ENCODE measurements around the gene E2F3. TPM values are rescaled to one million over a fixed set of nuclear protein-coding genes. Genes with fewer than 3 reads are reported as not detected.
"Not testable (repeated sequence)": the region's sequence is repeated elsewhere in the genome, so short reads cannot be mapped to it uniquely, and the experiment has no call there.

E2F3 gene
- total RNA-seq, 2 experiments from 2014 or later = 29.0 to 31.1 TPM

GRCh38 chr6:20447157-20447556 is 45.5 kb downstream of the E2F3 start:
- Mint-ChIP-seq H3K4me1 (peaks cover 6% of the 10 kb centered on the region), H3K36me3 (peaks cover 49% of the 10 kb centered on the region), H3K27me3 (no peaks in the 10 kb centered on the region), H3K9me3 (ENCODE audit: low read depth) (peaks cover 2% of the 10 kb centered on the region), H3K4me3 (no peak overlapping the region), H3K27ac (no peak overlapping the region)
- DNase-seq = no peak
- no peak for ATAC-seq
- CTCF ChIA-PET = no interaction called here

GRCh38 chr6:20447581-20448132 is 46.0 kb downstream of the E2F3 start:
- no peaks in the 10 kb centered on the region for H3K27me3 Mint-ChIP-seq
- peaks cover 6% of the 10 kb centered on the region for H3K4me1 Mint-ChIP-seq
- CTCF ChIA-PET = no interaction called here
- H3K36me3 Mint-ChIP-seq = peaks cover 46% of the 10 kb centered on the region
- peaks cover 2% of the 10 kb centered on the region for H3K9me3 Mint-ChIP-seq (ENCODE audit: low read depth)
- H3K4me3 Mint-ChIP-seq = no peak overlapping the region
- no peak overlapping the region for H3K27ac Mint-ChIP-seq
- ATAC-seq (no peak), DNase-seq (no peak)

- DNase-seq (no peak), ATAC-seq (no peak)
- peaks cover 11% of the 10 kb centered on the region for H3K4me1 Mint-ChIP-seq
- no peak overlapping the region for H3K4me3 Mint-ChIP-seq
- peaks cover 50% of the 10 kb centered on the region for H3K36me3 Mint-ChIP-seq
- peaks cover 2% of the 10 kb centered on the region for H3K9me3 Mint-ChIP-seq (ENCODE audit: low read depth)
- H3K27me3 Mint-ChIP-seq = no peaks in the 10 kb centered on the region
- CTCF ChIA-PET = interaction anchor here (1.2 kb wide), 1 partner anchor 81 kb away, joined by 3 read pairs; no protein-coding TSS in a partner anchor
- H3K27ac Mint-ChIP-seq = no peak overlapping the region
Observed at GRCh38 chr6:20448828-20449227, 47.1 kb downstream of the E2F3 start.

GRCh38 chr6:20454204-20454824 is 52.6 kb downstream of the E2F3 start:
- Mint-ChIP-seq H3K4me1 (peaks cover 14% of the 10 kb centered on the region), H3K36me3 (peaks cover 50% of the 10 kb centered on the region), H3K27me3 (no peaks in the 10 kb centered on the region), H3K4me3 (no peak overlapping the region), H3K27ac (no peak overlapping the region), H3K9me3 (ENCODE audit: low read depth) (peaks cover 2% of the 10 kb centered on the region)
- DNase-seq (no peak), ATAC-seq (no peak)
- CTCF ChIA-PET = no interaction called here

- peaks cover 49% of the 10 kb centered on the region for H3K36me3 Mint-ChIP-seq
- H3K4me1 Mint-ChIP-seq = peaks cover 14% of the 10 kb centered on the region
- CTCF ChIA-PET = no interaction called here
- no peak overlapping the region for H3K4me3 Mint-ChIP-seq
- no peak overlapping the region for H3K27ac Mint-ChIP-seq
- DNase-seq (no peak), ATAC-seq (no peak)
- H3K9me3 Mint-ChIP-seq (ENCODE audit: low read depth) = peaks cover 2% of the 10 kb centered on the region
- H3K27me3 Mint-ChIP-seq = no peaks in the 10 kb centered on the region
Observed at GRCh38 chr6:20455251-20455940, 53.7 kb downstream of the E2F3 start.

- no peak overlapping the region for H3K27ac Mint-ChIP-seq
- CTCF ChIA-PET = no interaction called here
- ATAC-seq = no peak
Observed at GRCh38 chr6:20458027-20458894, 56.6 kb downstream of the E2F3 start.

GRCh38 chr6:20459682-20460081 is 58.0 kb downstream of the E2F3 start:
- Mint-ChIP-seq H3K4me1 (peaks cover 7% of the 10 kb centered on the region), H3K4me3 (no peak overlapping the region), H3K9me3 (ENCODE audit: low read depth) (no peaks in the 10 kb centered on the region), H3K27me3 (no peaks in the 10 kb centered on the region), H3K36me3 (peaks cover 38% of the 10 kb centered on the region), H3K27ac (no peak overlapping the region)
- ATAC-seq = no peak
- no peak for DNase-seq
- CTCF ChIA-PET = no interaction called here

More at GRCh38 chr6:20458027-20458894, 56.6 kb downstream of the E2F3 start:
- DNase-seq = no peak
- Mint-ChIP-seq H3K27me3 (no peaks in the 10 kb centered on the region), H3K36me3 (peaks cover 32% of the 10 kb centered on the region), H3K9me3 (ENCODE audit: low read depth) (no peaks in the 10 kb centered on the region), H3K4me1 (peaks cover 12% of the 10 kb centered on the region), H3K4me3 (no peak overlapping the region)

GRCh38 chr6:20461576-20461975 is 59.9 kb downstream of the E2F3 start:
- no peak for ATAC-seq
- CTCF ChIA-PET = no interaction called here
- no peaks in the 10 kb centered on the region for H3K27me3 Mint-ChIP-seq

GRCh38 chr6:20463396-20463795 is 61.7 kb downstream of the E2F3 start:
- no peaks in the 10 kb centered on the region for H3K27me3 Mint-ChIP-seq
- H3K9me3 Mint-ChIP-seq (ENCODE audit: low read depth) = no peaks in the 10 kb centered on the region
- ATAC-seq = no peak
- DNase-seq = no peak
- CTCF ChIA-PET = no interaction called here
- H3K4me1 Mint-ChIP-seq = peaks cover 23% of the 10 kb centered on the region
- H3K36me3 Mint-ChIP-seq = peaks cover 54% of the 10 kb centered on the region
- no peak overlapping the region for H3K4me3 Mint-ChIP-seq
- H3K27ac Mint-ChIP-seq = no peak overlapping the region

More at GRCh38 chr6:20461576-20461975, 59.9 kb downstream of the E2F3 start:
- H3K36me3 Mint-ChIP-seq = peaks cover 53% of the 10 kb centered on the region
- peaks cover 9% of the 10 kb centered on the region for H3K4me1 Mint-ChIP-seq
- no peak overlapping the region for H3K4me3 Mint-ChIP-seq
- DNase-seq = no peak
- no peak overlapping the region for H3K27ac Mint-ChIP-seq
- H3K9me3 Mint-ChIP-seq (ENCODE audit: low read depth) = no peaks in the 10 kb centered on the region

GRCh38 chr6:20464041-20464440 is 62.4 kb downstream of the E2F3 start:
- Mint-ChIP-seq H3K27me3 (no peaks in the 10 kb centered on the region), H3K27ac (no peak overlapping the region), H3K36me3 (peaks cover 54% of the 10 kb centered on the region), H3K9me3 (ENCODE audit: low read depth) (no peaks in the 10 kb centered on the region), H3K4me1 (peaks cover 23% of the 10 kb centered on the region), H3K4me3 (no peak overlapping the region)
- DNase-seq = no peak
- no peak for ATAC-seq
- CTCF ChIA-PET = no interaction called here

GRCh38 chr6:20464847-20465246 is 63.2 kb downstream of the E2F3 start:
- CTCF ChIA-PET = no interaction called here
- Mint-ChIP-seq H3K4me1 (peaks cover 23% of the 10 kb centered on the region), H3K36me3 (peaks cover 52% of the 10 kb centered on the region), H3K27me3 (no peaks in the 10 kb centered on the region), H3K9me3 (ENCODE audit: low read depth) (no peaks in the 10 kb centered on the region), H3K27ac (no peak overlapping the region), H3K4me3 (no peak overlapping the region)
- DNase-seq (no peak), ATAC-seq (no peak)

GRCh38 chr6:20465616-20466015 is 63.9 kb downstream of the E2F3 start:
- H3K9me3 Mint-ChIP-seq (ENCODE audit: low read depth); H3K27me3 Mint-ChIP-seq; DNase-seq; H3K4me3 Mint-ChIP-seq; H3K27ac Mint-ChIP-seq; ATAC-seq; CTCF ChIA-PET: not testable (repeated sequence)
- Mint-ChIP-seq H3K4me1 (peaks cover 26% of the 10 kb centered on the region), H3K36me3 (peaks cover 48% of the 10 kb centered on the region)

- Mint-ChIP-seq H3K36me3 (peaks cover 43% of the 10 kb centered on the region), H3K27me3 (no peaks in the 10 kb centered on the region), H3K9me3 (ENCODE audit: low read depth) (no peaks in the 10 kb centered on the region), H3K4me3 (no peak overlapping the region), H3K27ac (peak overlapping the region; percentile 36), H3K4me1 (peaks cover 26% of the 10 kb centered on the region)
- ATAC-seq (peak; percentile 55), DNase-seq (no peak)
- CTCF ChIA-PET = interaction anchor here (2.0 kb wide), 1 partner anchor 61 kb away, joined by 7 read pairs; no protein-coding TSS in a partner anchor
Observed at GRCh38 chr6:20467437-20467836, 65.8 kb downstream of the E2F3 start.
